Fibroblast of villous mesenchyme (primary cell): ENCODE data around the gene DPM3. TPM values are rescaled to one million over a fixed set of nuclear protein-coding genes. Genes with fewer than 3 reads are reported as not detected.
A peak's percentile ranks its signal among the peaks of the same experiment; 100 is the strongest.
"Not testable (repeated sequence)": the region's sequence is repeated elsewhere in the genome, so short reads cannot be mapped to it uniquely, and the experiment has no call there.

Experiments used
- DNase-seq: peaks from one replicate; pipeline ENCODE4 v3.0.0-alpha.2; 2010; ENCODE audit warnings: low read depth
- H3K4me3 ChIP-seq: 2 replicates; pipeline ENCODE4 v1.5.1; 2011; ENCODE audit warnings: low read depth, mild to moderate bottlenecking, low read length
- CTCF ChIP-seq: IDR thresholded peaks from 2 replicates; pipeline ENCODE4 v1.5.1; 2012; ENCODE audit warnings: low read depth, mild to moderate bottlenecking, low read length; ENCODE audit not compliant: insufficient read depth
- total RNA-seq: library from RNA; depleted of rRNA; stranded (reverse); fragments of >200 nt; gene quantifications from 2 replicates; pipeline ENCODE4 v1.2.3, GENCODE V29; 2012

DPM3 gene
- total RNA-seq, 1 donor = 23.7 TPM

GRCh38 chr1:155170101-155170785 is 29.9 kb upstream of the DPM3 start:
- TF ChIP-seq CTCF = no peak
- DNase-seq = no peak
- no peak overlapping the region for H3K4me3 ChIP-seq

- no peak for TF ChIP-seq CTCF
- DNase-seq = no peak
- no peak overlapping the region for H3K4me3 ChIP-seq
These were observed 29.2 kb upstream of the DPM3 start for GRCh38 chr1:155169541-155169940.

- no peak for DNase-seq
- H3K4me3 ChIP-seq = no peak overlapping the region
- no peak for TF ChIP-seq CTCF
These were observed 28.3 kb upstream of the DPM3 start for GRCh38 chr1:155168456-155169210.

GRCh38 chr1:155168105-155168445 is 27.7 kb upstream of the DPM3 start:
- not testable (repeated sequence) for DNase-seq, H3K4me3 ChIP-seq

GRCh38 chr1:155167166-155168104 is 27.1 kb upstream of the DPM3 start:
- TF ChIP-seq CTCF = peak; percentile 90

GRCh38 chr1:155166471-155167165 is 26.3 kb upstream of the DPM3 start:
- TF ChIP-seq CTCF = no peak

More at GRCh38 chr1:155167166-155168104, 27.1 kb upstream of the DPM3 start:
- DNase-seq = peak; percentile 86
- no peak overlapping the region for H3K4me3 ChIP-seq

GRCh38 chr1:155166051-155166470 is 25.7 kb upstream of the DPM3 start:
- H3K4me3 ChIP-seq = no peak overlapping the region
- no peak for DNase-seq
- TF ChIP-seq CTCF = no peak

More at GRCh38 chr1:155166471-155167165, 26.3 kb upstream of the DPM3 start:
- peak; percentile 39 for DNase-seq
- H3K4me3 ChIP-seq = no peak overlapping the region

GRCh38 chr1:155164625-155165024 is 24.3 kb upstream of the DPM3 start:
- DNase-seq, H3K4me3 ChIP-seq: not testable (repeated sequence)

GRCh38 chr1:155163785-155164184 is 23.5 kb upstream of the DPM3 start:
- H3K4me3 ChIP-seq, DNase-seq: not testable (repeated sequence)

GRCh38 chr1:155162631-155163030 is 22.3 kb upstream of the DPM3 start:
- DNase-seq, H3K4me3 ChIP-seq: not testable (repeated sequence)
